SKM-1 (cell line): Measurements from ENCODE around the gene EIF4EBP3.

Experiments
- DNase-seq: peaks from one replicate; lab custom pipeline; 2025; ENCODE audit not compliant: unreplicated experiment; lab: John Stamatoyannopoulos, UW

EIF4EBP3 gene

GRCh38 chr5:140556438-140556837 lies 9.0 kb downstream of the EIF4EBP3 start:
- DNase-seq: no peak

- DNase-seq: peak; percentile 71
Observed at GRCh38 chr5:140557136-140557805, 9.8 kb downstream of the EIF4EBP3 start, which contains the start of gene SRA1. Gene SRA1, minus strand, starts transcription at chr5:140557473. Its CDS starts 21 bp downstream, at chr5:140557452.

DNA sequence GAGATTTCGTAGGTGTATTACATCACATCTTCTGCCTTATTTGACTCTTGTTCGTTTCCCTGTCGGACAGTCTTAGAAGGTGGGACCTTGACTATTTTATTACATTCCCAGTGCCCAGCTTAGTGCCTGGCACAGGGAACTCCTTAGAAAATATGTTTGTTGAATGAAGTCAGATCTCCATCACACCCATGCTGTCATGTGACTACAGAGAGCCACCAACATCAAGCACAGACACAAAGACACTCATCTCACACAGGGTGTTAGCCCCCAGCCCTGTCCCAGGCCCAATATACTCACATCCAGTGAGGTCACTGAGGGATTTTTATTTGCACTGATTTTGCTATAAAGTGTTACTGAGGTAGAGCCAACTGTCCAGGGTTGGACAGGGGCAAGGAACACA lies 10.5 kb downstream of the EIF4EBP3 start:
- no peak for DNase-seq

- no peak for DNase-seq
Observed at GRCh38 chr5:140558542-140558941, 11.1 kb downstream of the EIF4EBP3 start.

DNA sequence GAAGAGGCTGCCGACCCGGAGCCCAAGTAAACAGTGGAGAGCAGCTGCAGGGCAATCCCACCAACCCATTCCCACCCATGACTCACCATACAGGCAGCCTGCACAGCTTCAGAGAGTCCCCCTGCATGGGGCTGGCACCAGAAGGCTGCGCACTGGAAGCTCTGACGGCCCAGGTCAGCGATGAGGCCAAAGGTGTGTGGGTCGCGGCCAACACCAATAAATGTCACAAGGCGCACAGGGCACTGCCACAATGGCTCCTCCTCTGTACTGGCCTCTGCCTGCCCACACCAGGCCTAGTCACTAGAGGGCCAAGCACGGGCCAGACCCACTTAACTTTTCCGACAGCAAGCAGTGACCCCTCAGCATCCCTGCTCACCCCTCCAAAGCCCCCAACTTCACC lies 12.8 kb downstream of the EIF4EBP3 start:
- no peak for DNase-seq

- no peak for DNase-seq
Observed at GRCh38 chr5:140561753-140562523, 14.5 kb downstream of the EIF4EBP3 start.

GRCh38 chr5:140563596-140563995 lies 16.1 kb downstream of the EIF4EBP3 start:
- no peak for DNase-seq

- DNase-seq: peak; percentile 96
Observed at GRCh38 chr5:140564196-140565023, 16.9 kb downstream of the EIF4EBP3 start, which contains the start of the genes APBB3 and SLC35A4. Gene APBB3, minus strand, starts transcription at chr5:140564598. Its CDS starts 353 bp downstream, at chr5:140564245. Gene SLC35A4, plus strand, starts transcription at chr5:140564828. Its CDS starts 2,342 bp downstream, at chr5:140567170.

GRCh38 chr5:140565024-140565779 lies 17.7 kb downstream of the EIF4EBP3 start:
- DNase-seq: no peak

GRCh38 chr5:140565780-140566095 lies 18.3 kb downstream of the EIF4EBP3 start:
- DNase-seq: no peak

DNA sequence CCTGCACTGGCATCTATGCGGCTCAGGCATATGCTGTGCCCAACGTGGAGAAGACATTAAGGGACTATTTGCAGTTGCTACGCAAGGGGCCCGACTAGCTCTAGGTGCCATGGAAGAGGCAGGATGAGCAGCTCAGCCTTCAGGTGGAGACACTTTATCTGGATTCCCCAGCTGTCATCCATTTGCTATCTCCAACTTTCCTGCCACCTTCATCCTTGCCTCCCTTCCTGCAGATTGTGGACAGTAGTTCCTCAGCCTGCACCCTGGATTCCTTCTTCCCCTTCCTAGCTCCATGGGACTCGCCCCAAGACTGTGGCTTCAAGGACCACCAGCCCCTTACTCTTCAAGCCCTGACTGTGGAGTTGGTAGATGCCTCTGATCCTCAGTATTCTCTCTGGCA lies 19.2 kb downstream of the EIF4EBP3 start:
- no peak for DNase-seq

GRCh38 chr5:140567136-140567818 lies 19.8 kb downstream of the EIF4EBP3 start:
- no peak for DNase-seq

DNA sequence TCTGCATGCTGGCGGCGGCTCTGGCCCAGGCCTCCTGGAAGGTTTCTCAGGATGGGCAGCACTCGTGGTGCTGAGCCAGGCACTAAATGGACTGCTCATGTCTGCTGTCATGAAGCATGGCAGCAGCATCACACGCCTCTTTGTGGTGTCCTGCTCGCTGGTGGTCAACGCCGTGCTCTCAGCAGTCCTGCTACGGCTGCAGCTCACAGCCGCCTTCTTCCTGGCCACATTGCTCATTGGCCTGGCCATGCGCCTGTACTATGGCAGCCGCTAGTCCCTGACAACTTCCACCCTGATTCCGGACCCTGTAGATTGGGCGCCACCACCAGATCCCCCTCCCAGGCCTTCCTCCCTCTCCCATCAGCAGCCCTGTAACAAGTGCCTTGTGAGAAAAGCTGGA lies 20.4 kb downstream of the EIF4EBP3 start:
- DNase-seq: no peak

DNA sequence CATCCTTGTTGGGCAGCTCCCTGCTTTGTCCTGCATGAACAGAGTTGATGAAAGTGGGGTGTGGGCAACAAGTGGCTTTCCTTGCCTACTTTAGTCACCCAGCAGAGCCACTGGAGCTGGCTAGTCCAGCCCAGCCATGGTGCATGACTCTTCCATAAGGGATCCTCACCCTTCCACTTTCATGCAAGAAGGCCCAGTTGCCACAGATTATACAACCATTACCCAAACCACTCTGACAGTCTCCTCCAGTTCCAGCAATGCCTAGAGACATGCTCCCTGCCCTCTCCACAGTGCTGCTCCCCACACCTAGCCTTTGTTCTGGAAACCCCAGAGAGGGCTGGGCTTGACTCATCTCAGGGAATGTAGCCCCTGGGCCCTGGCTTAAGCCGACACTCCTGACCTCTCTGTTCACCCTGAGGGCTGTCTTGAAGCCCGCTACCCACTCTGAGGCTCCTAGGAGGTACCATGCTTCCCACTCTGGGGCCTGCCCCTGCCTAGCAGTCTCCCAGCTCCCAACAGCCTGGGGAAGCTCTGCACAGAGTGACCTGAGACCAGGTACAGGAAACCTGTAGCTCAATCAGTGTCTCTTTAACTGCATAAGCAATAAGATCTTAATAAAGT lies 21.1 kb downstream of the EIF4EBP3 start:
- DNase-seq: no peak

DNA sequence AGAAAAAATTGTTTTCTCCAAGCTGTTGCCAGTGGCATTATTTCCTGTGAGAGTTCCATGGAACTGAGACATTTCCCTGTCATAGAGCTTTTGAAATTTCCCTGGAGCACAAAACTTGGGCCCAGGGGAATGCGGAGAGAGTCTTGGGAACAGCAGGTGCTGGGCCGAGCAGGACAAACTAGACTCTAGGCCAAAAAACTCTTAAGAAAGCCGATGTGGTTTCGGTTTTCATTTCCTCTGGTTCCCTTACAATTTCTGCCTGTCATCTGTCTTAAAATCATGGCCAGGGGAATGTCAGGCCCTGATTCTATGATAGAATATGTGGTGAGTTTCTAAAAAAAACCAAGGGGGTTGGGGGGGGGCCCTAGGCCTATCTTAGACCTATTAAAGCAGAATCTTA lies 21.7 kb downstream of the EIF4EBP3 start:
- no peak for DNase-seq

GRCh38 chr5:140570058-140570457 lies 22.6 kb downstream of the EIF4EBP3 start:
- DNase-seq: no peak

DNA sequence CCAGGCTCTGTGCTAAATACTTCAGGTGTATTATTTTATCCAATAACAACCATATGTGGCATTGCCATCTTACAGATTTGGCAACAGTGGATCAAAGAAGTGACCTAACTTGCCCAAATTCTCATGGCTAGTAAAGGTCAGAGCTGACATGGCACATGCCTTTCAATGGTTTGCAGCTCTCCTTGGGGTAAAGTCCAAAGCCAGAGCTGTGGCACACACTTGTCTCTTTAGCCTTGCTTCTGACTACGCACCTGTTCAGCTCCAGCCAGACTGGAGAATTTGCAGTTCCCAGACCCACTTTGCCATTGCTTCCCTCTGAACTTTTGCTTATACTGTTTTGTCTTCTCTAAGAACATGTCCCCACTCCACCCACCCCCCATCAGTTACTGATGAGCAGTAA lies 23.0 kb downstream of the EIF4EBP3 start:
- no peak for DNase-seq

DNA sequence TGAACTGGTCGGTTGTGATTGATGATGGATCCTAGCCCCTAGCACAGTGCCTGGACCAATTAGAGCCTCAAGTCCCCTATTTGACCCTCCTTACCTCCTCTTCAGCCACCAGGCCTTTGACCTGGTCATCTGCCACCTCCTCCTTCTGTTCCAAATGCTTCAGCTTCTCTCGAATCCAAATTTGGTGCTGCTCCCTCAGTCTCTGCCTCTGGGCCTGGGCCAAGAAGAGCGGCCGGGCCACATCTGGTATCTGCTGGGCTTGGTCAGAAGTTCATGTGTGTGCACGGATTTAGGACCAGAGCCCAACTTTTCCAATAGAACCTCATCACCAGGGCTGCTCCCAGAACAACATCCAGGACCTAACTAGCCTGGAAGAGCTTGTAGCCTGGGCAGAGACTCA lies 23.6 kb downstream of the EIF4EBP3 start:
- no peak for DNase-seq

DNA sequence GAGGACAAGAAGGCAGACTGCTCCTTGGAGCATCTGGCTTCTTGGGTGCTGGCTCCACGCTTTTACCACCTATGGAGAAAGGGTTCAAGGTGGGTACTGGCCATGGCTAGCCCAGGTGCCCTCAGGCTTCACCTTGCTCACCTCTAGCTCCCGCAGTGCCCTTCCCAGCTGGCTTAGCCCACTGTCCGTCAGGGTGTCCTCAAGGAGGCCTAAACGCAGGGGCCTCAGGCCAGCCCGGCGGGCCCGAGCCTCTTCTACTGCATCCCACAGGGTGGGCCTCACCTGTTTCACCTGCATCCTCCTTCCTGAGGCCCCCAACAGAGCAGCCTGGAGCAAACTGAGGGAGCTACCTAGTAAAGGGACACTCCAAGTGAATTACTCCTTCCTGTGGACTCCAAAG lies 26.2 kb downstream of the EIF4EBP3 start:
- DNase-seq: no peak

DNA sequence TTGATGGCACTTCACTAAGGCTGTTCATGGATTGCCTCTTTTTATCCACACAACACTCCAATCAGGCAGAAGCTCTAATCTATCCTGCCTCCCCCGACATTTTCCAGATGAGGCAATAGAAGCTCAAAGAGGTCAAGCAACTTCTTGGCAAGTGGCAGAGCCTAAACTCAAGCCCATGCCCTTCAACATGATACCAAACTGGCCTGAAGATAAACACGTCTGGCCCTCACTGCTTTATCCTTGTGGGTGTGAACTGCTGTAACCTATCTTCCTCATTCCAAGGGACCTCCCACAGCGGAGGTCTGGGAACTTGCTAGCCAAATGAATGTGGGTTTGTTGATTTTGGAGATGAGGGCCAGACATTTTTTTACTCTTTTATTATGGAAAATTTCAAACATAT lies 26.7 kb downstream of the EIF4EBP3 start:
- DNase-seq: no peak
